ENCODE measurements around the gene RB1. TPM values are rescaled to one million over a fixed set of nuclear protein-coding genes. Genes with fewer than 3 reads are reported as not detected.

The RB1 gene
- total RNA-seq, 3 donors from 2014 or later (not counting 1 experiment from before 2014, with no cell fraction given), result 25.5 to 28.3 (median 26.9) TPM

- Histone ChIP-seq H3K36me3 (ENCODE audit: control insufficient read depth, insufficient read depth, low read length) (no peaks in the 10 kb centered on the region), H3K9me3 (ENCODE audit: control insufficient read depth, insufficient read depth, low read length) (no peaks in the 10 kb centered on the region), H3K27ac (ENCODE audit: low read length) (no peak overlapping the region), H3K27me3 (ENCODE audit: control insufficient read depth, insufficient read depth, low read length) (no peaks in the 10 kb centered on the region), H3K4me1 (ENCODE audit: control insufficient read depth, insufficient read depth, low read length) (peaks cover 2% of the 10 kb centered on the region), H3K4me3 (ENCODE audit: low read length) (no peak overlapping the region)
- ATAC-seq (no peak), DNase-seq (no peak)
- H3K27ac Mint-ChIP-seq, result peak overlapping the region in 1 of 2 donors; percentile 30
- H3K4me1 Mint-ChIP-seq, result peaks cover 25 to 34% of the 10 kb centered on the region in 2 donors
- intact Hi-C loops (cut with micrococcal nuclease), result loop anchor here (1.0 kb wide), 1 partner anchor 12 kb away; no protein-coding TSS in a partner anchor
- H3K4me3 Mint-ChIP-seq, result no peak overlapping the region
- no peaks in the 10 kb centered on the region for H3K27me3 Mint-ChIP-seq (ENCODE audit: low read depth in 2 of 2)
- H3K36me3 Mint-ChIP-seq, result no peaks in the 10 kb centered on the region
- no peaks in the 10 kb centered on the region for H3K9me3 Mint-ChIP-seq
- TF ChIP-seq, protein P1, sequence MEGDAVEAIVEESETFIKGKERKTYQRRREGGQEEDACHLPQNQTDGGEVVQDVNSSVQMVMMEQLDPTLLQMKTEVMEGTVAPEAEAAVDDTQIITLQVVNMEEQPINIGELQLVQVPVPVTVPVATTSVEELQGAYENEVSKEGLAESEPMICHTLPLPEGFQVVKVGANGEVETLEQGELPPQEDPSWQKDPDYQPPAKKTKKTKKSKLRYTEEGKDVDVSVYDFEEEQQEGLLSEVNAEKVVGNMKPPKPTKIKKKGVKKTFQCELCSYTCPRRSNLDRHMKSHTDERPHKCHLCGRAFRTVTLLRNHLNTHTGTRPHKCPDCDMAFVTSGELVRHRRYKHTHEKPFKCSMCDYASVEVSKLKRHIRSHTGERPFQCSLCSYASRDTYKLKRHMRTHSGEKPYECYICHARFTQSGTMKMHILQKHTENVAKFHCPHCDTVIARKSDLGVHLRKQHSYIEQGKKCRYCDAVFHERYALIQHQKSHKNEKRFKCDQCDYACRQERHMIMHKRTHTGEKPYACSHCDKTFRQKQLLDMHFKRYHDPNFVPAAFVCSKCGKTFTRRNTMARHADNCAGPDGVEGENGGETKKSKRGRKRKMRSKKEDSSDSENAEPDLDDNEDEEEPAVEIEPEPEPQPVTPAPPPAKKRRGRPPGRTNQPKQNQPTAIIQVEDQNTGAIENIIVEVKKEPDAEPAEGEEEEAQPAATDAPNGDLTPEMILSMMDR (IDR thresholded peaks at IDR 0.05), result no peak
- WGBS (ENCODE audit: insufficient coverage), result no CpG with 5 or more reads among the region's 2 CpGs
Observed at GRCh38 chr13:48436661-48437288, 133.2 kb downstream of the RB1 start.

- no peaks in the 10 kb centered on the region for H3K27me3 Mint-ChIP-seq (ENCODE audit: low read depth in 2 of 2)
- H3K4me3 Mint-ChIP-seq, result no peak overlapping the region
- TF ChIP-seq, protein P1 (IDR thresholded peaks at IDR 0.05), result no peak
- Histone ChIP-seq H3K9me3 (ENCODE audit: control insufficient read depth, insufficient read depth, low read length) (no peaks in the 10 kb centered on the region), H3K4me1 (ENCODE audit: control insufficient read depth, insufficient read depth, low read length) (peaks cover 2% of the 10 kb centered on the region), H3K36me3 (ENCODE audit: control insufficient read depth, insufficient read depth, low read length) (no peaks in the 10 kb centered on the region), H3K27me3 (ENCODE audit: control insufficient read depth, insufficient read depth, low read length) (no peaks in the 10 kb centered on the region), H3K27ac (ENCODE audit: low read length) (no peak overlapping the region), H3K4me3 (ENCODE audit: low read length) (no peak overlapping the region)
- DNase-seq (no peak), ATAC-seq (no peak)
- WGBS (ENCODE audit: insufficient coverage), result 83% methylated on average over 3 of the region's 3 CpGs
- no peak overlapping the region for H3K27ac Mint-ChIP-seq
- H3K36me3 Mint-ChIP-seq, result no peaks in the 10 kb centered on the region
- intact Hi-C loops (cut with micrococcal nuclease), result no loop called here
- no peaks in the 10 kb centered on the region for H3K9me3 Mint-ChIP-seq
- peaks cover 19 to 28% of the 10 kb centered on the region in 2 donors for H3K4me1 Mint-ChIP-seq
Observed at GRCh38 chr13:48437371-48437770, 133.8 kb downstream of the RB1 start.

- Histone ChIP-seq H3K4me3 (ENCODE audit: low read length) (no peak overlapping the region), H3K36me3 (ENCODE audit: control insufficient read depth, insufficient read depth, low read length) (no peaks in the 10 kb centered on the region), H3K27ac (ENCODE audit: low read length) (no peak overlapping the region), H3K9me3 (ENCODE audit: control insufficient read depth, insufficient read depth, low read length) (no peaks in the 10 kb centered on the region), H3K4me1 (ENCODE audit: control insufficient read depth, insufficient read depth, low read length) (no peaks in the 10 kb centered on the region), H3K27me3 (ENCODE audit: control insufficient read depth, insufficient read depth, low read length) (no peaks in the 10 kb centered on the region)
- no peaks in the 10 kb centered on the region for H3K9me3 Mint-ChIP-seq
- WGBS (ENCODE audit: insufficient coverage), result no CpG with 5 or more reads among the region's 1 CpG
- H3K27me3 Mint-ChIP-seq (ENCODE audit: low read depth in 2 of 2), result no peaks in the 10 kb centered on the region
- intact Hi-C loops (cut with micrococcal nuclease), result no loop called here
- TF ChIP-seq, protein P1 (IDR thresholded peaks at IDR 0.05), result no peak
- peaks cover 6 to 11% of the 10 kb centered on the region in 2 donors for H3K4me1 Mint-ChIP-seq
- DNase-seq (peak in 1 of 2 donors; percentile 13), ATAC-seq (peak in 1 of 3 donors; percentile 18)
- no peaks in the 10 kb centered on the region for H3K36me3 Mint-ChIP-seq
- no peak overlapping the region for H3K4me3 Mint-ChIP-seq
- H3K27ac Mint-ChIP-seq, result peak overlapping the region; percentile 27 to 78
Observed at GRCh38 chr13:48443442-48444208, 140.1 kb downstream of the RB1 start.

All from natural killer cell (primary cell).